DND-41 (cell line): ENCODE data around the gene TRIM41.

ENCODE experiments used
- EZH2 ChIP-seq: IDR thresholded peaks from 3 replicates; pipeline ENCODE4 v1.6.1; 2012; ENCODE audit warnings: borderline replicate concordance, low read depth, mild to moderate bottlenecking, moderate library complexity, low read length, inconsistent platforms; ENCODE audit not compliant: severe bottlenecking
- TF ChIP-seq, protein P1 (sequence below): IDR thresholded peaks from 2 replicates; pipeline ENCODE4 v1.5.1; 2012; ENCODE audit warnings: borderline replicate concordance, low read length, moderate library complexity, mild to moderate bottlenecking; ENCODE audit not compliant: poor library complexity, severe bottlenecking; ENCODE audit errors: extremely low read depth

DNA sequence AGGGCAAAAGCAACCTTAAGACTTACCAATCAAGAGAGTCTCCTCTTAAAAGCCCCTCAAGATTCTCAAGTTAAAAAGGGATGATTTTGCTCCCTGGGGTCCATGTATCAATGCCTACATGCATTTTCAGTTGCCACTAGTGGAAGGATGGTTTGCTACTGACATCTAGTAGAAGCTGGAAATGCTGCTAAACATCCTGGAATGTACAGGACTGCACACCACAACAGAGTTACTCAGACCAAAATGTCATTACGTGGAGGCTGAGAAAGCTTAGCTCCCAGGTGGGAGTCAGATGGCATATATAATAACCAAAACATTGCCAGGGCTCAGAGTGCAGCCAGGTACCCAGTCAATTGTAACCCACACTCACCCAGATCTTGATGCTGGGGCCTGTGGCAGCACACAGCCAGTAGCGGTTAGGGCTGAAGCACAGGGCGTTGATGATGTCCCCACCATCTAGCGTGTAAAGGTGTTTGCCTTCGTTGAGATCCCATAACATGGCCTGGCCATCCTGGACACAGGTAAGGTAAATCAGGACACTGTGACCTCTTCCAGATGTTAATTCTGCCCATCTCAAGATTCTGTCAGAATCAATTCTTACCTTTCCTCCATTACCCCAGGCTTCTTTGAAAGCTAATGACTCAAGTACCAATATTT, 14.8 kb downstream of the TRIM41 start:
- TF ChIP-seq, protein P1, sequence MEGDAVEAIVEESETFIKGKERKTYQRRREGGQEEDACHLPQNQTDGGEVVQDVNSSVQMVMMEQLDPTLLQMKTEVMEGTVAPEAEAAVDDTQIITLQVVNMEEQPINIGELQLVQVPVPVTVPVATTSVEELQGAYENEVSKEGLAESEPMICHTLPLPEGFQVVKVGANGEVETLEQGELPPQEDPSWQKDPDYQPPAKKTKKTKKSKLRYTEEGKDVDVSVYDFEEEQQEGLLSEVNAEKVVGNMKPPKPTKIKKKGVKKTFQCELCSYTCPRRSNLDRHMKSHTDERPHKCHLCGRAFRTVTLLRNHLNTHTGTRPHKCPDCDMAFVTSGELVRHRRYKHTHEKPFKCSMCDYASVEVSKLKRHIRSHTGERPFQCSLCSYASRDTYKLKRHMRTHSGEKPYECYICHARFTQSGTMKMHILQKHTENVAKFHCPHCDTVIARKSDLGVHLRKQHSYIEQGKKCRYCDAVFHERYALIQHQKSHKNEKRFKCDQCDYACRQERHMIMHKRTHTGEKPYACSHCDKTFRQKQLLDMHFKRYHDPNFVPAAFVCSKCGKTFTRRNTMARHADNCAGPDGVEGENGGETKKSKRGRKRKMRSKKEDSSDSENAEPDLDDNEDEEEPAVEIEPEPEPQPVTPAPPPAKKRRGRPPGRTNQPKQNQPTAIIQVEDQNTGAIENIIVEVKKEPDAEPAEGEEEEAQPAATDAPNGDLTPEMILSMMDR = no peak
- no peak for TF ChIP-seq EZH2
